Heart left ventricle (tissue), 13 donors: ENCODE results near the gene BCORL1.

Source experiments
- CTCF ChIP-seq, 12 donors: fragments of 200-600 bp; sonication (generic) in 4 of 12; IDR thresholded peaks; one replicate each; pipeline versions ENCODE4 v1.5.0 to v1.8.0; 2018 to 2022; ENCODE audit warnings: antibody characterized with exemption in 12 of 12, mild to moderate bottlenecking in 5 of 12
- POLR2A ChIP-seq, 2 donors: fragments of 450-650 bp; IDR thresholded peaks; one replicate each; pipeline ENCODE4 v1.6.1; 2017; ENCODE audit warnings: antibody characterized with exemption in 2 of 2, mild to moderate bottlenecking in 2 of 2, moderate library complexity in 2 of 2
- donor health status: ischemic (EF 13 %, LVEDD 7.1; RV severe dilation, severe dysfunction).
- donor health status: DM: no; HTN: yes; CAD: no.
- donor health status: DM: no; HTN: no; CAD: no.
- donor health status: ischemic (EF 25% LVEDD 6.9; RV normal size, moderate dysfunction).
- donor health status: ischemic (EF 25% LVEDD 5.7; RV mildly dilated, moderate dysfunction).
- donor health status: ischemic (EF 35%, LVEDD 5.7; RV mildly dilated, moderate dysfunction).
- donor health status: nonischemic (EF 11% LVEDD 7.7; RV severe dilation, severe dysfunction).
- donor health status: DM: yes; HTN: yes; CAD: no.
- donor health status: PGD.
- donor health status: ischemic (EF 29% LVEDD 5.4; RV normal size, mild dysfunction).
- donor health status: nonischemic (EF 23%, LVEDD 6.1; RV moderate dilation, normal function).

- no peak for TF ChIP-seq CTCF (IDR thresholded peaks at IDR 0.05)
- TF ChIP-seq POLR2A (IDR thresholded peaks at IDR 0.05), result no peak
Observed at GRCh38 chrX:129954804-129955203, 27.6 kb upstream of the BCORL1 start.
